Measurements from ENCODE around the gene NLGN4X. TPM values are rescaled to one million over a fixed set of nuclear protein-coding genes. Genes with fewer than 3 reads are reported as not detected.
A peak's percentile ranks its signal among the peaks of the same experiment; 100 is the strongest.
"Not testable (repeated sequence)": the region's sequence is repeated elsewhere in the genome, so short reads cannot be mapped to it uniquely, and the experiment has no call there.

Gene NLGN4X
- total RNA-seq, 1 donor from 2014 or later = 3.6 TPM

- DNase-seq (ENCODE audit: low spot score) = no peak
Observed at GRCh38 chrX:6005856-6006255, 222.8 kb downstream of the NLGN4X start.

GRCh38 chrX:6004529-6004928, 224.1 kb downstream of the NLGN4X start:
- no peak for DNase-seq (ENCODE audit: low spot score)

GRCh38 chrX:6002056-6002455, 226.6 kb downstream of the NLGN4X start:
- no peak for DNase-seq (ENCODE audit: low spot score)

GRCh38 chrX:5998901-5999300, 229.8 kb downstream of the NLGN4X start:
- DNase-seq (ENCODE audit: low spot score) = no peak

DNA sequence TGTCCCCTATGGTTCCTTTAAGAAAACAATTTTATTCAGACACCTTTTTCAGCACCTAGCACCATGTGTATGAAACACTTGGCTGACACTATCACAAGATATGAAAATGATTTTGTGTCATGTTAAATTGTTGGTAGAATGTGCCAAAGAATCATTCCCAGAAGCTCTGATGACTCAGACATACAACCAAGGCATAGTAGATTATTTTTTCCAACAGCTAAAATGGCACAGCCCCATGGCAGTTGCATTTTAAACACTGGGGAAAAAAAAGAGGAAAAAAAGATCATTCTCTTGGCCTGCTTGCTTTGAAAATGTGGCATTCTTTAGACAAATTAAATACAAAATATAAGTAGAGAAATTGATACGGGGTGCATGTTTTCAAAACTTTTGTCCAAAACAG, 230.2 kb downstream of the NLGN4X start:
- no peak for DNase-seq (ENCODE audit: low spot score)

- DNase-seq (ENCODE audit: low spot score) = no peak
Observed at GRCh38 chrX:5991393-5991792, 237.3 kb downstream of the NLGN4X start.

- DNase-seq (ENCODE audit: low spot score) = no peak
Observed at GRCh38 chrX:5979338-5979737, 249.3 kb downstream of the NLGN4X start.

- DNase-seq (ENCODE audit: low spot score) = no peak
Observed at GRCh38 chrX:5976332-5976731, 252.3 kb downstream of the NLGN4X start.

- DNase-seq (ENCODE audit: low spot score) = no peak
Observed at GRCh38 chrX:5971300-5971699, 257.4 kb downstream of the NLGN4X start.

DNA sequence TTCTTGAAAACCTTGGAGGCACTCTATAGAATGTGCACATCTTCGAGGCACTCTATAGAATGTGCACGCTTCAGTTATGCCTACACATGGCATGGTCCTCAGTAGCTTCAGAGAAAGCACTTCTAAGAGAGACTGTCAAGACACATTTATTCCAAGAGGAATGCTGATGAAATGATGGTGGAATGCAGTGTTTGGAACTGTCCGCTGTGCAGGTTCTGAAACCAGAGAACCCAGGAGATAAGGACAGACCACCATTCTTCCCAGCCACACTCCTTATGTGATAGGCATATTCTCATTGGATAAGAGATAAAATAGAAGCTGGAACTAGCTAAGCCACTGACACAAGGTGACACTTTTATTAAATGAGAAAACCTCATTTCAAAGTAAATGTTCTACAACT, 263.3 kb downstream of the NLGN4X start:
- no peak for DNase-seq (ENCODE audit: low spot score)

GRCh38 chrX:5959286-5959685, 269.4 kb downstream of the NLGN4X start:
- no peak for DNase-seq (ENCODE audit: low spot score)

DNA sequence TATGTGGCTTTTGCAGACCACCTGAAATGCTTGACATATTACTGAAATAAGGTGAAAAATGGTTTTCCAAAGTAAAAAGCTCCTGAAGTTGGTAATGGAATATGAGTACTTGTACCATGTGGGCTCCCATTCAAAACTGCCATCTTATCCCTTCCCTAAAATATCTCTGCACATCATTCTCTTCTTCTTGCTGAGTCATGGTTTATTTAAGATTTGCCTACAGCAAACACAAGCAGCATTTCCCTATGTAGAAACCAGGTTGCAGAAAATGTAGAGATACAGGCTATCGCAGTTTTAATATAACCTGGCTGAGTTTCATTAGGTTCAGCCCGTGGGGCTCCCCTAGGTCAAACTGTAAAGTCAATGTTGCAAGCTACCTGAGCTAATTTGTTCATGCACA, 270.1 kb downstream of the NLGN4X start:
- DNase-seq (ENCODE audit: low spot score) = no peak

GRCh38 chrX:5957506-5957905, 271.2 kb downstream of the NLGN4X start:
- no peak for DNase-seq (ENCODE audit: low spot score)

GRCh38 chrX:5936438-5936837, 292.2 kb downstream of the NLGN4X start:
- DNase-seq (ENCODE audit: low spot score) = peak; percentile 15

DNA sequence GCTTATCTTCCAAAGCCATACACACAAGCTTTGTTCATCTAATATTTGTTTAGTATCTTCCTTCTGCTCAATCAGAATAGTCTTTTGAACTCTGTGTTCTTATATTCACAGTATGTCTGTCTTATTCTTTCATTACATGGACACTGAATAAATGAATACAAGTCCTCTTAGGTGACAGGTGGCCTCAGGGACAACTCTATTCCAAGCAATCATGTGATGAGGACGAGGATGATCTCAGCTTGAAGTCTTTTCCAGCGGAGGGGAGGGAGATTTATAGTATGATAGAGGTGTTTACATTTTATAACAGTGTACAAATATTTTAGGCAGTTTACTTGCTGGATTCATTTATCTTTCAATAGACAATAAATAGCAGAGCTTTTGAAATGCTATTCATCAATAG, 300.4 kb downstream of the NLGN4X start:
- no peak for DNase-seq (ENCODE audit: low spot score)

DNA sequence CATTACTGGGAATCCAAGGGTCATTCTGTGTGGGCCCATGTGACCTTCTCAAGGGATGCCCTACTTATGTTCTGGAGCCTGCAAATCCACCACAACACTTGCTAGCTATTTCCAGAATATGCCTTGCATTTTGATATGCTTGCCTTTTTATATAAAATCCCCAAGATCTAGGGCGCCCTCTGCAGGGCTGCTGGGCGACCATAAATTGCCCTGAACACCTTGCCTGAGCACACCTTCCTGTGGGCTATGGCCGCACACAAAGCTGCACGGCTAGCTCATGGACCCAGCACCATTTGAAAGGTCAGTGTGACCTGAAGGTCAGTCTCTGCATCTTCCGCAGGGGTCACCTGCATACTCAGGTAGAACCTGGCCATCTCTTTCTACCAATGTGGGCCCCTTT, 311.7 kb downstream of the NLGN4X start:
- DNase-seq (ENCODE audit: low spot score) = no peak

DNA sequence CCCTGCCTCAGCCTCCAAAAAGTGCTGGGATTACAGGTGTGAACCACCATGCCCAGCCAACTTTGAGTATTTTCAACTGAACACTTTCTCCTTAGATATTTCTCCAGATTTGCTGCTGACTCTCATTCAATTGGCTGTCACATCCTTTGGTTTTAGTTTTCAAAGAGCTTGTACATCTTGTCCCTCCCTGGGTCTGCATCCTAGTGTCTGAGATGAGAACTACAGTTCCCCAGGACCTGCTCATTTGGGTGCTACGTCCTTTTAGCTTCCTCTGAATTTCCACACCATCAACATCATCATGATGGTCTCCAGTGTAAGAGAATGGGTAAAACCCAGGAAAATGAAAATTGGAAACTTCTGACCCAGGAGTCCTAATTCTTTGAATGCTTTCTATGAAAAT, 312.9 kb downstream of the NLGN4X start:
- DNase-seq (ENCODE audit: low spot score) = no peak

GRCh38 chrX:5907207-5907606, 321.5 kb downstream of the NLGN4X start:
- DNase-seq (ENCODE audit: low spot score) = no peak

GRCh38 chrX:5903586-5904190, 325.0 kb downstream of the NLGN4X start:
- not testable (repeated sequence) for DNase-seq (ENCODE audit: low spot score)

- no peak for DNase-seq (ENCODE audit: low spot score)
Observed at GRCh38 chrX:5898463-5898862, 330.2 kb downstream of the NLGN4X start.

GRCh38 chrX:5891378-5891777, 337.3 kb downstream of the NLGN4X start:
- DNase-seq (ENCODE audit: low spot score) = no peak

DNA sequence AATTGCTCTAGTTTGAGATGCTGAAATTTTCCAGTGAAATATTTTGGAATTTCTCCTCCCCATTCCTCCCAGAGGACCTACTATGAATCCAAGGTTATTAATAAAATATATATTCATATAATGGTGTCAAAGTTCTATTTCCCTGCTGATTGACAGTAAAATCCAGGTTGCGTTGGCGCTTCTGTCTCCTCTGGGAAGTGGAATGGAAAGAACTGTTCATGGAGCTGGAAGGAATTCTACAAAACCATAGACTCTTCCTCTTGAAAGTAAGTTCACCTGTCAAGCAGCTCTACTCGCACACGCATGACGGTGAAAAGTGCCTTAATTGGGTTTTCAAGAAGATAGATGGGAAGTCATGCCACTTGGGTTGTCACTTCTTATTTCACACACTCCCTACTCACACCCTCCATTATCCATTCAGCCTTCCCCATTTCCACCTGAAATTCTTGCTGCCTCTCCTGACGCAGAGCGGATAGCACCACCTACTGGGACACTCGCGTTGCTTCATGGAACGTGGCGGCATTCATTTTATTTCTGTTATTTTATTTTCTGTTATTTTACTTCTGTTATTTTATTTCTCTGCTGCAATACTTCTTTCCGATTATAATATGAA, 351.6 kb downstream of the NLGN4X start:
- no peak for DNase-seq (ENCODE audit: low spot score)

DNA sequence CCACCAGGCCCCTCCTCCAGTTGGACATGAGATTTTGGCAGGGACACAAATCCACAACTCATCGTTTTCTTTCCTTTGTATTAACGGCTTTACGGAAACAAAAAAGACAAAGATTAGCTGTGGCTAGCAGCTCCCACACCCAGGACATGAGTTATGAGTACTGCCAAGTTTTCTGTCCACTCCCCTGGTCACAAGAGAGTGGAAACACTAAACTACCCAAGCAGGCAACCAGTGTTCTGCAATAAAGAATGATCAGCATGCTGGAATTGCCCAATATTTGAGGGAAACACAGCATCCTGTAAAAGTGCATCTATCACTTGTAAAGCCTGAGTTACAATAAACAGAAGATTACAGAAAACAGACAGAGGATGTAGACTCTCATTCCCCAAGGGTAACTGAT, 358.4 kb downstream of the NLGN4X start:
- no peak for DNase-seq (ENCODE audit: low spot score)

DNA sequence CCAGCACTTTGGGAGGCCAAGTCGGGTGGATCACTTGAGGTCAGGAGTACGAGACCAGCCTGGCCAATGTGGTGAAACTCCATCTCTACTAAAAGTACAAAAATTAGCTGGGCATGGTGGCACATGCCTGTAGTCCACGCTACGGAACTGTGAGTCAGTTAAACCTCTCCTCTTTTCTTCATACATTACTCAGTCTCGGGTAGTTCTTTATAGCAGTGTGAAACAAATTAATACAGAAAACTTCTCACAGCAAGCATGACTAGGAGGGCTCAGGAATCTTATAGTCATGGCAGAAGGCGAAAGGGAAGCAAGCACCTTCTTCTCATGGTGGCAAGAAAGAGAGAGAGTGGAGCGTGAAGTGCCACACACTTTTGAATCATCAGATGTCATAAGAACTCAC, 358.9 kb downstream of the NLGN4X start:
- no peak for DNase-seq (ENCODE audit: low spot score)

Data from mucosa of gallbladder (tissue), 1 donor.